Gastrocnemius medialis (tissue), 4 donors: ENCODE measurements around the gene CCDC92.

Experiments used
- CTCF ChIP-seq, 5 experiments: fragments of 450-650 bp in 3 of 5; fragments of 200-600 bp in 2 of 5; sonication (generic) in 2 of 5; IDR thresholded peaks in 4 of 5; conservative IDR thresholded peaks in 1 of 5; 1 replicate in 4 of 5; 2 replicates in 1 of 5; pipeline ENCODE4 v1.5.1; 2016 to 2019; ENCODE audit warnings: antibody characterized with exemption in 5 of 5, mild to moderate bottlenecking in 3 of 5, moderate library complexity in 3 of 5
- POLR2A ChIP-seq, 2 donors: fragments of 450-650 bp; IDR thresholded peaks; one replicate each; pipeline ENCODE4 v1.6.1; 2017; ENCODE audit warnings: antibody characterized with exemption in 2 of 2, mild to moderate bottlenecking in 2 of 2, moderate library complexity in 2 of 2

GRCh38 chr12:123892180-123892559 lies 80.5 kb downstream of the CCDC92 start:
- TF ChIP-seq CTCF (IDR thresholded peaks at IDR 0.05 in 4 of 5, conservative IDR thresholded peaks at IDR 0.05 in 1 of 5) (no peak), POLR2A (IDR thresholded peaks at IDR 0.05) (no peak)
